Body of pancreas (tissue), 4 donors: ENCODE measurements around the gene FAM169A. TPM values are rescaled to one million over a fixed set of nuclear protein-coding genes. Genes with fewer than 3 reads are reported as not detected.

Experiments used
- ATAC-seq: fragments of 150-250 bp; one replicate; pipeline ENCODE4 v1.9.1; 2016
- DNase-seq, 4 donors: peaks; one replicate each; pipeline ENCODE4 v3.0.0-alpha.2; 2019
- H3K27ac ChIP-seq, 4 donors: fragments of 200-600 bp; sonication (generic); 1 replicate in 3 of 4; 2 replicates in 1 of 4; pipeline versions ENCODE4 v1.5.1 to v1.6.1; 2016 to 2019; ENCODE audit warnings: mild to moderate bottlenecking in 1 of 4, mixed read lengths in 1 of 4, moderate library complexity in 1 of 4
- H3K27me3 ChIP-seq, 2 donors: fragments of 200-600 bp; sonication (generic); one replicate each; pipeline ENCODE4 v1.6.0; 2016; ENCODE audit warnings: mild to moderate bottlenecking in 1 of 2
- H3K36me3 ChIP-seq, 2 donors: fragments of 200-600 bp; sonication (generic); replicated peaks in 1 of 2; 2 replicates each; pipeline ENCODE4 v1.5.1; 2016; ENCODE audit warnings: low read depth in 2 of 2; ENCODE audit not compliant: insufficient read depth in 1 of 2
- H3K4me1 ChIP-seq: fragments of 200-600 bp; sonication (generic); one replicate; pipeline ENCODE4 v1.6.0; 2016
- H3K4me3 ChIP-seq, 2 donors: fragments of 200-600 bp; sonication (generic); 1 replicate in 1 of 2; 2 replicates in 1 of 2; pipeline ENCODE4 v1.5.1; 2016 to 2019
- H3K9me3 ChIP-seq, 3 donors: fragments of 200-600 bp; sonication (generic); 1 replicate in 2 of 3; 2 replicates in 1 of 3; pipeline ENCODE4 v1.5.1; 2016
- CTCF ChIP-seq, 7 experiments: fragments of 450-650 bp in 4 of 7; fragments of 200-600 bp in 3 of 7; sonication (generic) in 3 of 7; IDR thresholded peaks; one replicate each; pipeline ENCODE4 v1.5.1; 2016 to 2019; ENCODE audit warnings: antibody characterized with exemption in 7 of 7
- POLR2A ChIP-seq, 3 donors: fragments of 450-650 bp; IDR thresholded peaks; one replicate each; pipeline ENCODE4 v1.6.1; 2016; ENCODE audit warnings: antibody characterized with exemption in 3 of 3, mild to moderate bottlenecking in 2 of 3
- WGBS, 2 donors: methylation state at CpG; one replicate each; pipeline ENCODE4 v1.1.5; 2017; 5-methylcytosine and 5-hydroxymethylcytosine counted together
- intact Hi-C: fragments of 100-400 bp; cut with DNase I; formaldehyde crosslinking; loops from one replicate; pipeline ENCODE4 v1.15.1; 2023
- total RNA-seq, 2 donors: library from RNA; depleted of rRNA; stranded (reverse); fragments of >200 nt; gene quantifications; one replicate each; pipeline ENCODE4 v1.1.0, GENCODE V29; 2016

FAM169A gene
- total RNA-seq, 2 donors from 2014 or later, result 2.0 to 2.9 TPM

- H3K4me1 ChIP-seq, result no peaks in the 10 kb centered on the region
- ATAC-seq (no peak), DNase-seq (no peak)
- intact Hi-C loops, result no loop called here
- TF ChIP-seq CTCF (IDR thresholded peaks at IDR 0.05), result no peak
- no peak for TF ChIP-seq POLR2A (IDR thresholded peaks at IDR 0.05)
- 84 to 86% methylated on average over 7 of the region's 7 CpGs for WGBS, 2 donors
- H3K36me3 ChIP-seq, result no peaks in the 10 kb centered on the region
- H3K9me3 ChIP-seq, result no peaks in the 10 kb centered on the region
- no peaks in the 10 kb centered on the region for H3K27me3 ChIP-seq
- H3K4me3 ChIP-seq, result no peak overlapping the region
- no peak overlapping the region for H3K27ac ChIP-seq
Measured at GRCh38 chr5:74829413-74829812, 36.8 kb downstream of the FAM169A start.

- H3K9me3 ChIP-seq, result no peaks in the 10 kb centered on the region
- no peak for ATAC-seq
- H3K4me1 ChIP-seq, result no peaks in the 10 kb centered on the region
- no peaks in the 10 kb centered on the region for H3K36me3 ChIP-seq
- no peak overlapping the region for H3K4me3 ChIP-seq
- TF ChIP-seq CTCF (IDR thresholded peaks at IDR 0.05) (no peak), POLR2A (IDR thresholded peaks at IDR 0.05) (no peak)
- no peak overlapping the region for H3K27ac ChIP-seq
- no peak for DNase-seq
- H3K27me3 ChIP-seq, result no peaks in the 10 kb centered on the region
- intact Hi-C loops, result no loop called here
- 93 to 96% methylated on average over 1 of the region's 1 CpG for WGBS, 2 donors
Measured at GRCh38 chr5:74822288-74822687, 43.9 kb downstream of the FAM169A start.

- Histone ChIP-seq H3K27ac (no peak overlapping the region), H3K27me3 (no peaks in the 10 kb centered on the region), H3K4me3 (no peak overlapping the region), H3K4me1 (no peaks in the 10 kb centered on the region), H3K36me3 (no peaks in the 10 kb centered on the region), H3K9me3 (no peaks in the 10 kb centered on the region)
- ATAC-seq (no peak), DNase-seq (no peak)
- WGBS, 2 donors, result 57 to 76% methylated on average over 1 of the region's 1 CpG
- TF ChIP-seq CTCF (IDR thresholded peaks at IDR 0.05) (no peak), POLR2A (IDR thresholded peaks at IDR 0.05) (no peak)
- intact Hi-C loops, result no loop called here
Measured at GRCh38 chr5:74816875-74817274, 49.3 kb downstream of the FAM169A start.

DNA sequence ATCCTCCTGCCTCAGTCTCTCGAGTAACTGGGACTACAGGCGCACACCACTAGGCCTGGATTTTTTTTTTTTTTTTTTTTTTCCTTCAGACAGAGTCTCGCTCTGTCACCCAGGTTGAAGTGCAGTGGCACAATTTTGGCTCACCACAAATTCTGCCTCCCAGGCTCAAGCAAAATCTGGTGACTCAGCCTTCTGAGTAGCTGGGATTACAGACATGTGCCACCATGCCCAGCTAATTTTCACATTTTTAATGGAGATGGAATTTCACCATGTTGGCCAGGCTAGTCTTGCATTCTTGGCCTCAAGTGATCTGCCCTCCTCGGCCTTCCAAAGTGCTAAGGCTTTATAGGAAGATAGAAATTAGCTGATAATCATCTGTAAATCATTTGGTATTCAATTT lies 55.3 kb downstream of the FAM169A start:
- DNase-seq (no peak), ATAC-seq (no peak)
- Histone ChIP-seq H3K4me1 (no peaks in the 10 kb centered on the region), H3K9me3 (no peaks in the 10 kb centered on the region), H3K27ac (no peak overlapping the region), H3K36me3 (no peaks in the 10 kb centered on the region), H3K4me3 (no peak overlapping the region), H3K27me3 (no peaks in the 10 kb centered on the region)
- intact Hi-C loops, result no loop called here
- 94 to 97% methylated on average over 4 of the region's 4 CpGs for WGBS, 2 donors
- TF ChIP-seq CTCF (IDR thresholded peaks at IDR 0.05) (no peak), POLR2A (IDR thresholded peaks at IDR 0.05) (no peak)

DNA sequence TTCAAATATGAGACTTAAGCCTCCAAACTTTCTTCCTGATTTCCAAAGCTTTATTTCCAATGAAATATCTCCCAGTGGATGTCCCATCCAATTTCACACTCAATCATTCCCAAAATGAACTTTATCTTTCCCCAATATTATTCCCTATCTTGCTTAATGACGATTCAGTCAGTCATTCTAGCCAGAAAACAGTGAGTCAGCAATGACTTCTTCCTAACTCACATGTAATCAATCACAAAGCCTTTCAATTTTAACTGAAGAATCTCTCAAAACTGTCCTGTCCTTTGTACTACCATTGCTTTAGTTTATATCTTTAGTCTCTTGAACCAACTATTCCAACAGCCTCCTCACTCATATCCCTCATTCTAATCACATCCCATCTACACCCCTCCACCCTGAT lies 64.2 kb downstream of the FAM169A start:
- intact Hi-C loops, result no loop called here
- ATAC-seq, result no peak
- no peaks in the 10 kb centered on the region for H3K4me1 ChIP-seq
- DNase-seq, result no peak
- H3K36me3 ChIP-seq, result no peaks in the 10 kb centered on the region
- no peaks in the 10 kb centered on the region for H3K27me3 ChIP-seq
- TF ChIP-seq POLR2A (IDR thresholded peaks at IDR 0.05) (no peak), CTCF (IDR thresholded peaks at IDR 0.05) (no peak)
- whole genome bisulfite sequencing, 2 donors, result 27 to 36% methylated on average over 1 of the region's 1 CpG
- no peak overlapping the region for H3K27ac ChIP-seq
- H3K9me3 ChIP-seq, result no peaks in the 10 kb centered on the region
- H3K4me3 ChIP-seq, result no peak overlapping the region
